ENCODE results near the gene ZNRF3.
"Not testable (repeated sequence)": the region's sequence is repeated elsewhere in the genome, so short reads cannot be mapped to it uniquely, and the experiment has no call there.

Gene ZNRF3

DNA sequence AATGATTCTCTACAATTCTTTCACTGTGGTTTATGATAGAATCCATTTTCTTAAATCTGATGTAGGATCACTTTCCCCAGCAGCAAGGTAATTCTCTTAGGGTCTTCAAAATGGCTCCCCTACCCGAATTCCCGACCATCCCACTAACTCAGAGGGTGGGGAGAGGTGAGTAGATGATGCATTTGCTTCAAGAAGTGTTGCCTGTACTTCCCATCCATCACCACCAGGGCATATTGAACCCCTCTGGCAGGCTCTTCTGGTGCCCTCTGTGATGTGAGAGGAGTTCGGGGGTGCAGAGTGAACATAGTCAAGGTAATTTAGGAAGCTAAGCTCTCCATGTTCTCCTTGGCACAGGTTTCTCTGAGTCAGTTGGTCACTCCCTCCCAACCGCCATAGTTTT lies 52.3 kb downstream of the ZNRF3 start:
- peak; percentile 10 for DNase-seq

DNA sequence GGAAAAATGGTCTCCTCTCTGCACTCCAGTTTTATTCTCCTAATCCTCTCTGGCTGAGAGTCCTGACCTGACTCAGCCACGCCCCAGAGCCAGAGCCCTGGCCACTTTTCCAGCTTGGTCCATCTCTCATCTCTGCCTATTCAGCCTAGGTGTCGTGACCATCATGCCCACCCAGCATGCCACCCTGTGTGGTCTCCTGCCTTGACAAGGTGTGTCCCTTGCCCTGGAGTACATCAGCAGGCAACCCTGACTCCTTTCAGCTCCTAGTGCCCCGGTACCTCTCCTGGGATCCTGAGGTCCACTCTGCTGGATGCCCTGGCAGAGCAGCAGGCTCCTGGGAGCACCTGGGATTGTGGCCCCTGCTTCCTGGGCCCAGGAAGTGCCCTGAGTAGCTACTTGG lies 52.8 kb downstream of the ZNRF3 start:
- DNase-seq, result no peak

DNA sequence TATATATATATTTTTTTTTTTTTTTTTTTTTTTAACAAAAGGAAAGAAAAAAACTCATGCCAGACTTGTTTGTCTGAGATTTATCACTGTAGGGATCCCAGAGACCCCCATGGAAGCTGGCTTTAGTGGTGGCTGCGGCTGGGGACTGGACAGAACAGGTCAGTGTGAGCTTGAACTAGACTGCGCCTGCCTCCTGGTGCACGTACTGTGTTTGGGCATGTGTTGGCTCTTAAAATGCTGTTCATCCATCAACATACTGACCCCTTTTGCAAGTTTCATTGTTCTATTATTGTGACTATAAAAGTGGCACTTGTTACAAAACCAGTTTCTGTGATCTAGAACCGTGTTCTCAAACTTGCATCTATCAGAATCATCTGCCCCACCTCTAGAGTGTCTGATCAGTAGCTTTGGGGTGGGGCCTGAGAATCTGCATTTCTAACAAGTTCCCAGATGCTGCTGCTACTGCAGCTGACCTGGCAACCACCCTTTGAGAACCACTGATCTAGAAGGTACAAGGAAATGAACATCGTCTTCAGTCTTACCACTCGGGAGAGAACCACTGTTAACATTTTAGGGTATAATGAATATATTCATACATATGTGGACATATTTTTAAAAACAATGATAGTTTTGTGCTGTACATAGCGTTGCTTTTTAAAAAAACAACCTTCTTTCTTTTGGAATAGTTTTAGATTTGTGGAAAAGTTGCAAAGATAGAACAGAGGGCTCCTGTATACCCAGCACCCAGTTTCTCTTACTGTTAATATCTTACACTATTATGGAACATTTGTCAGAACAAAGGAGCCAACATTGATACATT lies 54.0 kb downstream of the ZNRF3 start:
- no peak for DNase-seq

DNA sequence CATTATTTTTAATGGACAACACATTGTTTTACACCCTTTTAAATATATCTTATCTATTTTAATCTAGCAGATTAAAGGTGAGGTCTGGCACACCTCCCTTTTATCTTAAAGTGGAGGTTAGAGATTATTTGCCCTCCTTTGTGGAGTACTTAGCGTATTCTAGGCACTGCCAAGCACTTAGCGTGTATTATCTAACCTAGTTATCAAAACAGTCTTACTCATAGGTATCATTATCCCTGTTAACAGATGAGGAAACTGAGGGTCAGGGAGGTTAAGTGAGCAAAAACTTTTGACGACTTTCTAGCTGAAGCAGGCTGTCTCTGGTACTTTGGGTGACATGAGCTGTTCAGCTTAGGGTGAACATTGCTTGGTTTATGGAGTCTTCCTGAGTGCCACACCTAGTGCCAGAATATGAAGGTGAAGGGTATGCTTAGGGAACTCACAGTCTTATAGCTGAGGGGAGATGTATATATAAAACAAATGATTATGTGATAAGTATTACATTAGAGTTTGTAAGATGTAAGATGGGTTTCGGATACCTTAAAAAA lies 55.0 kb downstream of the ZNRF3 start:
- DNase-seq, result no peak

DNA sequence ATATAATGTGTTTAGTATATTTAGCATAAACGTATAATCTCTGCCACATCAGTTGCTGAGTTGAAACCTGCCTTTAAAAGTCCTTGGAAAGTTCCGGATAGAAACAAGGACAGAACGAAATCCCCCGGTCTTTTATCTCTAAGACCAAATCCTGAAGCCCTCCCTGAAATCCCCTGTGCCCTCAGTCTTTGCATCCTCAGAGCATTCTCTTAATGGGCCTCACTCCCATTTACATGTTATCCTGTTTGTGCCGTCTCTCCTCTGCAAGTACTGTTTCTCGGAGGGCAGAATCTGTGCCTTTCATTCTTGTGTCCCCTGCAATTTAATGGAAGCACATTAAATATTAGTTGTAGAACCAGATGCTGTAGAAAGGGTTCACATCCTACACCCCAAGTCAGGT lies 56.0 kb downstream of the ZNRF3 start:
- no peak for DNase-seq

DNA sequence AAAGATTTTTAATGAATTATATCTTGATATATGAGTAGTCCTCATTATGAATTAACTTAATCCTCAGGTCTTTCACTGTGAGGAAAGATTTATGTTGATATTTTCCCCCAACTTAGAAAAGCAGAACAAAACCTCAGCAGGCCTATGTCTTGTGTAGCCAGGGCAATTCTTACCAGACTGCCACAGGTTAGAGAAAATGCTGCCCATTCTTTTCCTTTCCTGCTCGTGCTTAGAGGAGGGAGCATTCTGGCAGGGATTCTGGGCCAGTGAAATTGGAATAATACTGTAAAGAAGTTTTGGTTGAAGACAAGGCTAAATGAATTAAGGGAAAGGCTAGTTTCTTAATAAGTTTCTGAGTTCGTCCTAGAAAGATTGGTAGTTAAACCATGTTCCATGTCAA lies 56.6 kb downstream of the ZNRF3 start:
- no peak for DNase-seq

DNA sequence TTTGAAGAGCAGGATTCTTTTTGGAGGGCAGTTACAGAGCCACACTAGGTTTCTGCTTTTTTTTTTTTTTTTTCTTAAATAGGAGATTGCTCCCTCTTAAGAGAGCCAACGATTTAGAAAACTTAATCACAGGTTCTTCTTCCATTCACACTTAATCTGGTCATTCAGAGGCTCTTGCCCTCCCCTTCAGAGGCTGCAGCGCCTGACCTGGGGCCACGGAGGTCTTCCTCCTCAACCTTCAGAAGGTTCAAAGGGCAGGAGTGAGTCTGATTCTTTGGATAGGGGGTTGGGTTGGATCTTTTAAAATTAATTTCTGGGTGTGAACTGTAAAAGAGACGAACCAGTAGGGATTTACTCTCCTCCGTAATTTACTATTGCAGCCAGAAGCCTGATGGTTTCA lies 57.1 kb downstream of the ZNRF3 start:
- no peak for DNase-seq

DNA sequence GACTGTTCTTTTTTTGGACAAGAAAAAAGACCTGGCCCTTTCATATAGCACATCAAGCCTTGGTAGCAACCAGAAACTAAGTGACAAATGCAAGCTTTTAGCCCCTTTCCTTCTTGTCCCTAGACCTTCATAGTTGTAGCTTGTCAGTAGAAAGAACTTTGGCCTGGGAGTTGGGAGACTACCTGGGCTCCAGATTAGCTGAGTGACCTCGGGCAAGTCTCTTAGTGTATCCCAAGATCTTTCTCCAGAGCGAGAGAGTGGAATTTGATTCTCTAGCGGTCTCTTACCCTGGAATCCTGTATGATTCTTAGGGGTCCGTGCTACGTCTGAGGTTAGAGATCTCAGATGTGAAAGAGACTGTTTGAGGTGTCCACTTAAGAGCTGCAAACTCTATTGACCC lies 59.0 kb downstream of the ZNRF3 start:
- no peak for DNase-seq

DNA sequence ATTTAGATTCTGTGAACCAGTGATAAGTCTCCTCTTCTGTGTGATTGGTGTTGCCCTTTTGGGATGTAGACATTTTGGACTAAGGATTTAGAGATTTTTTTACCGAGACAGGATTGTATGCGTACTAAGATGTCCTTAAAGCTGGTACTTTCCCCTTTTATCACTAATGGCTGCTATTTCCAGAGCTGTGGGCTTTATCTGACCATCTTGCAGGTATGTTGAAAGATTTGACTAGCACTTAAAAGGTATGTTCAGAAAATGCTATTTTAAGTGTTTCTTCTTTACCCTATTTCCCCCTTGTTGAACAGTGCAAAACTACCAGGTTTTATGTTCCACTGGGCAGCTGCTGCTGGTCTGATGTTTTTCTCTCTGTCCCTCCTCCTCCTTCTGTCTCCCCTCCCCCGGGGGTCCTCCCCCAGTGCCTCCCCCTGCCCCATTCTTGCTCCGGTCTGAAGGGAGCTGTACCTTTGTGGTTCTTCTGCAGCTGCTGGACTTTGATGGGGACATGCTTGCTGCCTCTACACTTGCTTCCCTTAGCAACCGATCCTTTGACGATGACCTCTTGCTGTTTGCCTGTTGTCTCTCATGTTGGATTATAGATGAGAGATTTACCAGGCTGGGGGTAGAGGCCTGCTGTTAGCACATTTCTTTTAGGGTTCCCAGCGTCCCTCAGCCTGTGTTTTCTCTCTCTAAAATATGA lies 59.6 kb downstream of the ZNRF3 start:
- DNase-seq, result no peak

DNA sequence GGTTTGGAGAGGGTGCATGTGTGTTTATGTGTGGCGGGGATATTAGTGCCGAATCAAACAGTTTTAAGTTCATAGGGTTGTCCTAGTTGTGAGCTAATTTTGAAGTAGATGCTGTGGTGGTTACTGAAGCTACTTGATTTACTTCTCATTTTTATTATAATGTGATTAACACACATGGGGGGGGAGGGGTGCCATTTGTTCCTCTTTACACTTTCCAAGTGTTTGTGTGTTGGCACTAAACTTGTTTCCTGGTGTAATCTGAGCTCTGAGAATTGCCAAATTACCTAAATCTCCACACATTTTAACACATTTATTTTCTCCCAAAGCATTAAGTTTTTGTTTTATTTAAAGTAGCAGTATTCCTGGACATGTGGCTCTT lies 60.1 kb downstream of the ZNRF3 start:
- DNase-seq, result no peak

DNA sequence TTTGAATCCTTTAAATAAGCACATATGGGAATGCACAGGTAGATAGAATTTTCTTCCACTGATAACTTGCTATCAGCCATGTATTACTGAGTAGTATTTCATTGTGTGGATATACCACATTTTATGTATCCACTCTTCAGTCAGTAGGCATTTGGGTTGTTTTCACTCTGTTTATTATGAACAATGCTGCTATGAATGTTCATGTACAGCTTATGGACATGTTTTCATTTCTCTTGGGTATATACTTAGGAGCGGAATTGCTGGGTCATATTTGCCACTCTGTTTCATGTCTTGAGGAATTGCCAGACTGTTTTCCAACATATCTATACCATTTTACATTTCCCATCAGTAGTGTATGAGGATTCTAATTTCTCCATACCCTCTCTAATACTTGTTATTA lies 63.8 kb downstream of the ZNRF3 start:
- DNase-seq, result no peak

DNA sequence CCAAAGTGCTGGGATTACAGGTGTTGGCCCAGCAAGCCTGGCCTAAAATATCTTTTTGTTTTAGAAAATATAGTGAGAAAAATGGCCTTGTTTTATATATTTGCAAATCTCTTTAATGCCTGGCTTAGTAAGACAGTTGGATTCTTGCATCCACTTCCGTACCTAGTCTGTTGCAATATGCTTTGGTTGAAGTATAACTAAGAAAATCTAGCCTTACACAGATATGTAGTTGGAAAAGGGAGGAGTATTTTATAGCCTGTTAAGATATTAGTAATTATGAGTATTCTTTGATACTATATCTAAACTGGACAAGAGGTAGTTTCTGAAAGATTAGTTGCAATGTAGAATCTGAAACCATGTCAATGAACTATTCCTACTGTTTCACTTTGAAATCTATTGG lies 65.1 kb downstream of the ZNRF3 start:
- no peak for DNase-seq

DNA sequence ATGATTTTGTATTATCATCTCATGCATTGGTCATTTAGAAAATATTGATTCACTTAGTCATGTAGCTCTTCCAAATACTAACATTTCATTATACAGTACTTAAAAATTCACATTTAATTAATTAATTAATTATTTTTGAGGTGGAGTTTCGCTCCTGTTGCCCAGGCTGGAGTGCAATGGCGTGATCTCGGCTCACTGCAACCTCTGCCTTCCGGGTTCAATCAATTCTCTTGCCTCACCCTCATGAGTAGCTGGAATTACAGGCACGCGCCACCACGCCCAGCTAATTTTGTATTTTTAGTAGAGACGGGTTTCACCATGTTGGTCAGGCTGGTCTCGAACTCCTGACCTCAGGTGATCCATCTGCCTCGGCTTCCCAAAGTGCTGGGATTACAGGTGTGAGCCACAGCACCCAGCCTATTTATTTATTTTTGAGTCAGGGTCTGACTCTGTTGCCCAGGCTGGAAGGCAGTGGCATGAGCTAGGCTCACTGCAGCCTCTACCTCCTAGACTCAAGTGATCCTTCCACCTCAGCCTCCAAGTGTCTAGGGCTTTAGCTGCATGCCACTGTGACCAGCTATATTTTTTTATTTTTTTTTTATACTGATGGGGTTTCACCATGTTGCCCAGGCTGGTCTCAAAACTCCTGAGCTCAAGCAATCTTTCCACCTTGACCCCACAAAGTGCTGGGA lies 65.6 kb downstream of the ZNRF3 start:
- not testable (repeated sequence) for DNase-seq

DNA sequence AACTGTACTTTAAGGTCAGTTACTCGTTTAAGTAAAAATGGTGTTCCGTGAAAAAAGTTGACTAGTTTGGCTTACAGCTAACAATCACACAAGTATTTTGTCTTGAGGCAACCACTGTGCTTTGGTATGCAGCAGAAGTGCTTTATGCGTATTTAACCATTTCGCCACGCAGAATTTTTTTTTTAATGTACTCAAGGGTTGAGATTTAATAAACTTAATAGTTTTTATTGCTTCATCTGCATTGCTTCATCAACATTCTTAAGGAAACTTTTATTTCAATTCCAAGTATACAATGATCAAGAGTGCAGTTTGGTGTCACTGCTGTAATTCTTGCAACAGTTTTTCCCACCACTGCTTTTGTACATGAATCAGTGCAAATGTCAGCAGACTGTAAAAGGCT lies 66.4 kb downstream of the ZNRF3 start:
- DNase-seq, result no peak

DNA sequence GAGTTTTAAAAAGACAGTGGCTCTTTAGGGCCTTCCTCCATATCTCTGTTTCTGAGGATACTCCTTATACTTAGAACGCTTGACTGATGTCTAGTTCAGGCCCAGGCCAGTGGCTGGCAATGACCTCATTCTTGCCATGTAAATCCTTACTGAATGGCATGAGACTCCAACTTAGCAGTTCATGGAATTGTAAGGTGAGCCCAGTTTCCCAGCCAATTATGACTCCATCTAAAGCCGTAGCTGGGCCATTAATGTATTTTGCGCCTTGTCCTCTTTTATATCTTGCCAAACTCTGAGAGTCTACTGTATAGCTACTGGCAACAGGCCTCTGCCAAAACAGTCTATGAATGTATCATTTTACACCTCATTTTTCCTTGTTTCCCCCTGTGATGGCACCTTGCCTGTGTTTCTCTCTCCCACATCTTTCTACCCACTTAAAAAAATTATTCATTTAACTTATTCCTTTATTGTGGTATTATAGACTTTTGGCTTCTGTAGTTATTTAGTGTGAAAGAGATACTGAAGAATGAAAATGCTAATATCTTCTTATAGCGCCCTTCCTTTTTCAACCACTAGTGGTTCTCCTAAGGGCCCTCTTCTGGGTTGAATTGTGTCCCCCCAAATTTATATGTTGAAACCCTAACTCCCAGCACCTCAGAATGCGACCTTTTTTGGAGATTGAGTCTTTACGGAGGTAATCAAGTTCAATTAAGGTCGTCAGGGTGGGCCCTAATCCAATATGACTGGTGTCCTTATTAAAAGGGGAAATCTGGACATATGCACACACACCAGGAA lies 67.4 kb downstream of the ZNRF3 start:
- DNase-seq, result no peak

DNA sequence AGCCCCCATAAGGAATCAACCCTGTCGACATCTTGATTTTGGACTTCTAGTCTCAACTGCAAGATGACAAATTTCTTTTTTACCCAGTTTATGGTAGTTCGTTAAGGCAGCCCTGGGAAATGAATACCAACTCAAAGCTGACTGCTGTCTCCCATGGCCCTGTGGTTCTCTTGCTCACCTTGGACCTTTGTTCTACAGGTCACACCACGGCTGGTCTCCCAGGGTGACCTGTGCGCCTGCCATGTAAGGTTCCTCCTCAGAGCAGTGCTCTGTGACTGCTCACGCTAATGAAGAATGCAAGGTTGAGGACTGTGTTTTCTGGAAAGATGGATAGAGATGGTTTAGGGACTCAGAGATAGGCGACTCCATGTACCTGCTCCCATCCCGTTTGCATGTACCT lies 68.2 kb downstream of the ZNRF3 start:
- no peak for DNase-seq

DNA sequence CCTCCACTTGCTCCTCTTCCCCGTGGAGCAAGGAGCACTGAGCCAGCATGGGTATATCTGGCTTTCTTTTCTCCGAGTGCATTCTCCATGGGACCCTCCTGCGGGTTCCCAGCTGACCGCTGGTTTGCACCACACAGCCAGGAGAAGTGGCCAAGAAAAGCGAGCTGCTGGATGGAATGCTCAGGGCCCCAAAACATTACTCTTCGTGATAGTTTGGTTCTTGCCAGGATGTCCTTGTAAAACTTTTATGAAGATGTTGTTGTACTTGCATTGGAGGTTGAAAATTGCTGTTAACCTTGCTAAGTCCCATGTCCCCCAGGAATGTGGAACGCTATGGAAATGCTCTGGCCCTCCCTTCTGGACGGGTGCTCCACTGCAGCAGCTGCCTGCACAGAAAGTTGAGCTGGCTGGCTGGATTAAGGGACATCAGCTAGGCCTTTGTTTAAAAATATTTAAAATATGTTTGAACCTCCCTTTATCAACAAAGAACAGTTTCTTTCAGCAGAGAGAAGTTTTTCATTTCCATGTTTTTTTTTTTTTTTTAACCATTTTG lies 68.7 kb downstream of the ZNRF3 start:
- DNase-seq, result no peak

DNA sequence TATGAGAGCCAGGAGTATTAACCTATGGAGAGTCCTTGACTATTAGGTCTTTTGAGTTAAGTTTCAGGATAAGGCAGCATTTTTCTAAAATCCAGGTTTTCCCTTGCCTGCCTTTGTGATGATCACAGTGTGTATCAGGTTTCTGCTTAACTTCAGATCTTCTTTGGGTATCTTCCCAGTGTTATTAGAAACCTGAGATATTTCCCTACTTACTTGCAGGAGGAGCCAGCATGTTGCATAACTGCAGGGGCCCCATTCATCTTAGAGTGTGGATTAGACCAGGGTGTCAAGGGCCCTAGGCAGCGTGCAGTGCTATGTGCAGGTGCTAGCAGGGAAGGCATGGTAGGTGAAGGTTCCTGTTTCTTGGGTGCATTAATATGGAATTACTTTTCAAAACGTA lies 69.5 kb downstream of the ZNRF3 start:
- no peak for DNase-seq

DNA sequence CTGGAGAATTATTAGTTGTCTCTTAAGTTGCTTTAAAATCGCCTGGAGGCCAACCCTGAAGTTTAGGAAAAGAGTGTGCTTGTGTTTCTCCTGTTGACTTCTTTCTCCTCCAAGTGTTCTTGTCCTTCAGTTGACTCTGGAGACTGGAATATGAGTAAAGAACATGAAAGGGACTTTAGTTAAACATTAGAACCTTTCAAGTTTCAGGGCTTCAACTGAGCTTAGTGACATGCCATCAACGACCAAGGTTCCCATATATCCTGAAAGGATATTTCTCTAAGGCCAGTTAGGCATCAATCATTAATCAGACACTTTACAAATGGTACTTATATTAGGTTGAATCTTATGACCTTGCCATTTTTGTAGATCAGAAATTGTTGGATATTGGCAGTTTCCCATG lies 70.0 kb downstream of the ZNRF3 start:
- no peak for DNase-seq

DNA sequence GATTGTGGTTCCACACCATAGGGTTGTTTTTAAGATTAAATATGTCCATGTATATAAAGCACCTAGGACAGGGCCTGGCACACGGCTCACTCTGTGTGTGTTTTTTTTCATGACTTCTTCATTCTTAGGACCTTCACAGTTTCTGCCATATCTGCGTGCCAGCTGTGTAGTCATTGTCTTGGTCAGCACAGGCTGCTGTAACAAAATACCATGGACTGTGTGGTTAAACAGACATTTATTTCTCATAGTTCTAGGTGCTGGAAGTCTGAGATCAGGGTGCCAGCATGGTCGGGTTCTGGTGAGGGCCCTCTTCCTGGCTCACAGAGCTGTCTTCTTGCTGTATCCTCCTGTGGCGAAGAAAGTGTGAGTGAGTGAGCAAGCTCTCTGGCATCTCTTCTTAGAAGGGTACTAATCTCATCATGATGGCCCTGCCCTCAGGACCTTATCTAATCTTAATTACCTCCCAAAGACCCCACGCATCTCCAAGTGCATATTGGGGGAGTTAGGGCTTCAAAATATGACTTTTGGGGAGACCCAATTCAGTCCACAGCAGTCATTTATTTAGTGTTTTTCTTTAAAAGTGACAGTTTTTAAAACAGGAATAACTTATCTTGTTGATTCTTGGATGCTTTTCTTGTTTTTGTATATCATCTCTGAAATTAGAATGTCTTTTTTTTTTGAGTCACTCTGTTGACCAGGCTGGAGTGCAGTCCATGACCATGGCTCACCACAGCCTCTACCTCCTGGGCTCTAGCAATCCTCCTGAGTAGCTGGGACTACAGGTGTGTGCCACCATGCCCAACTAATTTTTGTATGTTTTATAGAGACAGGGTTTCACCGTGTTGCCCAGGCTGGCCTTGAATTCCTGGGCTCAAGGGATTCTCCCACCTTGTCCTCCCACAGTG lies 70.9 kb downstream of the ZNRF3 start:
- no peak for DNase-seq

DNA sequence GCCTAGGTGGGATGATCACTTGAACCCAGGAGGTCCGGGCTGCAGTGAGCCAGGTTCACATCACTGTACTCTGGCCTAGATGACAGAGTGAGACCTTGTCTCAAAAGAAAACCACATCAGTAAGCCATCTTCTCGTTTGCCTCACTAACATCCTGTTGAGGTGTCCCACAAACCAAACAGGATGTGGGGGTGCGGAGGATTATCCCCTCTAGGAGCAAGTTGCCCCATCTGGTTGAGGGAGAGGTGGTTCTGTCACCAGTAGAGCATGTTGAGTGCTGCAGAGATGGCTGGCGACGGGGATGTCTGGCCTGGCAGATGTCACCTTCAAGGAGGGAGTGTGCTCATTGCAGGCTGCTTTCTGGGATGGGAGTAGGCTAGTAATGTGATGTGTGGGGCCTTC lies 72.4 kb downstream of the ZNRF3 start:
- peak; percentile 94 for DNase-seq

DNA sequence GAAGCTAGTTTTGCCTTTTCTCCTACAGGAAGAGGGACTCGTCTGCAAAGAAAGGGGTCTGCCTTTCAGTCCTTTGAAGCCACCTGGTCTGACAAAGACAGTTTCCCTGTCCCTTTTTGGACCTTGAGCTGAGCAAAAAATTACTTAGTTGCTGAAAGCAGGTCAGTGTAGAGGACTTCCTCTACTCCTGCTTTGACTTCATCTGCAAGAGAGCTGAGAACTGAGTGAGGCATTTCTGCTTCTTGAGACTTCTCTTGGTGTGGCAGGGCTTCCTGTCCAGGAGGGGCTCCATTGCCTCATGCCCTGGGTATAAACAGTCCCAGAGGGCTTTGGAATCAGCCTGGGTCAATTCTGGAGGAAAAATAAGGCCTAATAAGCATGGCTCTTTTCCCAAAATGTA lies 73.1 kb downstream of the ZNRF3 start:
- DNase-seq, result peak; percentile 25
